ENCODE data around the gene MAMDC2.

DNA sequence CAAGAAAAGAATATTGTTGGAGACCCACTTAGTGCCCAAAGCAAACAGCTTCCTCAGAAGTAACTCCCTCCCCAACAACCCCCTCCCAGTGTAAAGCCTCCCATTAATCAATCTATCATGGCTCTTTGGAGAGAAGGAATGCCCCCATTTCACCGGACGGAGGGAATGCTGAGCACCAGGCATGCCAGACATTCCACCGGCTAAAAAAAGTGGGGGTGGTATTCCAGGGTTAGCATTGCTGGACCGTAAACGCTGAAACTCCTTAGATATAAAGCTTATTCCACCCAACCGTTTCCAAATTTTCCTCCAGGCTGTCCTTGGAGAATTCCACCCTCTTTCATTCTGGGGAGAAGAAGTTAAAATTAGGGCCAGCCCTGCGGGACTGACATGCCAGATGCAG lies 363 bp upstream of the MAMDC2 start:
- no peak for TF ChIP-seq POLR2A (IDR thresholded peaks at IDR 0.05)
- TF ChIP-seq, protein P1, sequence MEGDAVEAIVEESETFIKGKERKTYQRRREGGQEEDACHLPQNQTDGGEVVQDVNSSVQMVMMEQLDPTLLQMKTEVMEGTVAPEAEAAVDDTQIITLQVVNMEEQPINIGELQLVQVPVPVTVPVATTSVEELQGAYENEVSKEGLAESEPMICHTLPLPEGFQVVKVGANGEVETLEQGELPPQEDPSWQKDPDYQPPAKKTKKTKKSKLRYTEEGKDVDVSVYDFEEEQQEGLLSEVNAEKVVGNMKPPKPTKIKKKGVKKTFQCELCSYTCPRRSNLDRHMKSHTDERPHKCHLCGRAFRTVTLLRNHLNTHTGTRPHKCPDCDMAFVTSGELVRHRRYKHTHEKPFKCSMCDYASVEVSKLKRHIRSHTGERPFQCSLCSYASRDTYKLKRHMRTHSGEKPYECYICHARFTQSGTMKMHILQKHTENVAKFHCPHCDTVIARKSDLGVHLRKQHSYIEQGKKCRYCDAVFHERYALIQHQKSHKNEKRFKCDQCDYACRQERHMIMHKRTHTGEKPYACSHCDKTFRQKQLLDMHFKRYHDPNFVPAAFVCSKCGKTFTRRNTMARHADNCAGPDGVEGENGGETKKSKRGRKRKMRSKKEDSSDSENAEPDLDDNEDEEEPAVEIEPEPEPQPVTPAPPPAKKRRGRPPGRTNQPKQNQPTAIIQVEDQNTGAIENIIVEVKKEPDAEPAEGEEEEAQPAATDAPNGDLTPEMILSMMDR (IDR thresholded peaks at IDR 0.05) = no peak

All from adrenal gland (tissue), 5 donors.